Measurements from ENCODE around the gene SLC22A23. TPM values are rescaled to one million over a fixed set of nuclear protein-coding genes. Genes with fewer than 3 reads are reported as not detected.

Gene SLC22A23
- total and polyA plus RNA-seq, 2 experiments from 2014 or later: 6.1 to 38.3 TPM

DNA sequence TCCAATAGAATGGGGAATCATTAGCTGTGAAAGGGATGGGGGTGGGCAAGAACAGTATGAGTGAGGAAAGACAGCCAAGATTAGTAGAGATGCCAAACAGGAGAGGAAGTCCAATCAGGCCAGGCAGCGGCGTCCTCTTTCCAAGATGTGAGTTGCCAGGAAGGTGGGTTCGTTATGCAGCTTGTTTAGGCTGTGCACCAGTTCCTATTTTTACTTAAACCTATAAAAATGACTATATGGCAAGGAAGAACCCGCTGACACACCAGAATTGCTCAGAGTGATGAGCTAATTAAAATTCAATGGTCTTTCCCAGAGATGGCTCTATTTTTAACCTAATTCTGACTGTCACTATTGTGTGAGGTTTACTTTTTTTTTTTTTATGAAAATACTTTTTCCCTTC is 88.2 kb downstream of the SLC22A23 start:
- no peaks in the 10 kb centered on the region for H3K9me3 Mint-ChIP-seq
- no peaks in the 10 kb centered on the region for H3K27me3 ChIP-seq (ENCODE audit: insufficient read depth)
- H3K4me3 ChIP-seq: no peak overlapping the region
- H3K4me1 Mint-ChIP-seq: peaks cover 66% of the 10 kb centered on the region
- H3K9me2 ChIP-seq (ENCODE audit: insufficient read depth): no peaks in the 10 kb centered on the region
- TF ChIP-seq, protein P1, sequence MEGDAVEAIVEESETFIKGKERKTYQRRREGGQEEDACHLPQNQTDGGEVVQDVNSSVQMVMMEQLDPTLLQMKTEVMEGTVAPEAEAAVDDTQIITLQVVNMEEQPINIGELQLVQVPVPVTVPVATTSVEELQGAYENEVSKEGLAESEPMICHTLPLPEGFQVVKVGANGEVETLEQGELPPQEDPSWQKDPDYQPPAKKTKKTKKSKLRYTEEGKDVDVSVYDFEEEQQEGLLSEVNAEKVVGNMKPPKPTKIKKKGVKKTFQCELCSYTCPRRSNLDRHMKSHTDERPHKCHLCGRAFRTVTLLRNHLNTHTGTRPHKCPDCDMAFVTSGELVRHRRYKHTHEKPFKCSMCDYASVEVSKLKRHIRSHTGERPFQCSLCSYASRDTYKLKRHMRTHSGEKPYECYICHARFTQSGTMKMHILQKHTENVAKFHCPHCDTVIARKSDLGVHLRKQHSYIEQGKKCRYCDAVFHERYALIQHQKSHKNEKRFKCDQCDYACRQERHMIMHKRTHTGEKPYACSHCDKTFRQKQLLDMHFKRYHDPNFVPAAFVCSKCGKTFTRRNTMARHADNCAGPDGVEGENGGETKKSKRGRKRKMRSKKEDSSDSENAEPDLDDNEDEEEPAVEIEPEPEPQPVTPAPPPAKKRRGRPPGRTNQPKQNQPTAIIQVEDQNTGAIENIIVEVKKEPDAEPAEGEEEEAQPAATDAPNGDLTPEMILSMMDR (conservative IDR thresholded peaks at IDR 0.05; ENCODE audit: low read depth in 2 of 2): no peak
- TF ChIP-seq STAT1 (IDR thresholded peaks at IDR 0.05; ENCODE audit: unreplicated experiment) (no peak), EZH2phosphoT487 (IDR thresholded peaks at IDR 0.05; ENCODE audit: unreplicated experiment) (no peak), EZH2 (IDR thresholded peaks at IDR 0.05; ENCODE audit: low read depth, unreplicated experiment) (no peak), POLR2AphosphoS5 (IDR thresholded peaks at IDR 0.05; ENCODE audit: low read depth) (no peak), JUNB (IDR thresholded peaks at IDR 0.05; ENCODE audit: unreplicated experiment) (no peak), NANOG (IDR thresholded peaks at IDR 0.05; ENCODE audit: borderline replicate concordance) (no peak), CREB1 (CRISPR knock-in tag; IDR thresholded peaks at IDR 0.05; ENCODE audit: low read depth) (no peak), ZNF114 (CRISPR knock-in tag; IDR thresholded peaks at IDR 0.05) (no peak)
- TF ChIP-seq, protein P2, sequence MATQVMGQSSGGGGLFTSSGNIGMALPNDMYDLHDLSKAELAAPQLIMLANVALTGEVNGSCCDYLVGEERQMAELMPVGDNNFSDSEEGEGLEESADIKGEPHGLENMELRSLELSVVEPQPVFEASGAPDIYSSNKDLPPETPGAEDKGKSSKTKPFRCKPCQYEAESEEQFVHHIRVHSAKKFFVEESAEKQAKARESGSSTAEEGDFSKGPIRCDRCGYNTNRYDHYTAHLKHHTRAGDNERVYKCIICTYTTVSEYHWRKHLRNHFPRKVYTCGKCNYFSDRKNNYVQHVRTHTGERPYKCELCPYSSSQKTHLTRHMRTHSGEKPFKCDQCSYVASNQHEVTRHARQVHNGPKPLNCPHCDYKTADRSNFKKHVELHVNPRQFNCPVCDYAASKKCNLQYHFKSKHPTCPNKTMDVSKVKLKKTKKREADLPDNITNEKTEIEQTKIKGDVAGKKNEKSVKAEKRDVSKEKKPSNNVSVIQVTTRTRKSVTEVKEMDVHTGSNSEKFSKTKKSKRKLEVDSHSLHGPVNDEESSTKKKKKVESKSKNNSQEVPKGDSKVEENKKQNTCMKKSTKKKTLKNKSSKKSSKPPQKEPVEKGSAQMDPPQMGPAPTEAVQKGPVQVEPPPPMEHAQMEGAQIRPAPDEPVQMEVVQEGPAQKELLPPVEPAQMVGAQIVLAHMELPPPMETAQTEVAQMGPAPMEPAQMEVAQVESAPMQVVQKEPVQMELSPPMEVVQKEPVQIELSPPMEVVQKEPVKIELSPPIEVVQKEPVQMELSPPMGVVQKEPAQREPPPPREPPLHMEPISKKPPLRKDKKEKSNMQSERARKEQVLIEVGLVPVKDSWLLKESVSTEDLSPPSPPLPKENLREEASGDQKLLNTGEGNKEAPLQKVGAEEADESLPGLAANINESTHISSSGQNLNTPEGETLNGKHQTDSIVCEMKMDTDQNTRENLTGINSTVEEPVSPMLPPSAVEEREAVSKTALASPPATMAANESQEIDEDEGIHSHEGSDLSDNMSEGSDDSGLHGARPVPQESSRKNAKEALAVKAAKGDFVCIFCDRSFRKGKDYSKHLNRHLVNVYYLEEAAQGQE (IDR thresholded peaks at IDR 0.05; ENCODE audit: unreplicated experiment): no peak
- TF ChIP-seq, protein P3, sequence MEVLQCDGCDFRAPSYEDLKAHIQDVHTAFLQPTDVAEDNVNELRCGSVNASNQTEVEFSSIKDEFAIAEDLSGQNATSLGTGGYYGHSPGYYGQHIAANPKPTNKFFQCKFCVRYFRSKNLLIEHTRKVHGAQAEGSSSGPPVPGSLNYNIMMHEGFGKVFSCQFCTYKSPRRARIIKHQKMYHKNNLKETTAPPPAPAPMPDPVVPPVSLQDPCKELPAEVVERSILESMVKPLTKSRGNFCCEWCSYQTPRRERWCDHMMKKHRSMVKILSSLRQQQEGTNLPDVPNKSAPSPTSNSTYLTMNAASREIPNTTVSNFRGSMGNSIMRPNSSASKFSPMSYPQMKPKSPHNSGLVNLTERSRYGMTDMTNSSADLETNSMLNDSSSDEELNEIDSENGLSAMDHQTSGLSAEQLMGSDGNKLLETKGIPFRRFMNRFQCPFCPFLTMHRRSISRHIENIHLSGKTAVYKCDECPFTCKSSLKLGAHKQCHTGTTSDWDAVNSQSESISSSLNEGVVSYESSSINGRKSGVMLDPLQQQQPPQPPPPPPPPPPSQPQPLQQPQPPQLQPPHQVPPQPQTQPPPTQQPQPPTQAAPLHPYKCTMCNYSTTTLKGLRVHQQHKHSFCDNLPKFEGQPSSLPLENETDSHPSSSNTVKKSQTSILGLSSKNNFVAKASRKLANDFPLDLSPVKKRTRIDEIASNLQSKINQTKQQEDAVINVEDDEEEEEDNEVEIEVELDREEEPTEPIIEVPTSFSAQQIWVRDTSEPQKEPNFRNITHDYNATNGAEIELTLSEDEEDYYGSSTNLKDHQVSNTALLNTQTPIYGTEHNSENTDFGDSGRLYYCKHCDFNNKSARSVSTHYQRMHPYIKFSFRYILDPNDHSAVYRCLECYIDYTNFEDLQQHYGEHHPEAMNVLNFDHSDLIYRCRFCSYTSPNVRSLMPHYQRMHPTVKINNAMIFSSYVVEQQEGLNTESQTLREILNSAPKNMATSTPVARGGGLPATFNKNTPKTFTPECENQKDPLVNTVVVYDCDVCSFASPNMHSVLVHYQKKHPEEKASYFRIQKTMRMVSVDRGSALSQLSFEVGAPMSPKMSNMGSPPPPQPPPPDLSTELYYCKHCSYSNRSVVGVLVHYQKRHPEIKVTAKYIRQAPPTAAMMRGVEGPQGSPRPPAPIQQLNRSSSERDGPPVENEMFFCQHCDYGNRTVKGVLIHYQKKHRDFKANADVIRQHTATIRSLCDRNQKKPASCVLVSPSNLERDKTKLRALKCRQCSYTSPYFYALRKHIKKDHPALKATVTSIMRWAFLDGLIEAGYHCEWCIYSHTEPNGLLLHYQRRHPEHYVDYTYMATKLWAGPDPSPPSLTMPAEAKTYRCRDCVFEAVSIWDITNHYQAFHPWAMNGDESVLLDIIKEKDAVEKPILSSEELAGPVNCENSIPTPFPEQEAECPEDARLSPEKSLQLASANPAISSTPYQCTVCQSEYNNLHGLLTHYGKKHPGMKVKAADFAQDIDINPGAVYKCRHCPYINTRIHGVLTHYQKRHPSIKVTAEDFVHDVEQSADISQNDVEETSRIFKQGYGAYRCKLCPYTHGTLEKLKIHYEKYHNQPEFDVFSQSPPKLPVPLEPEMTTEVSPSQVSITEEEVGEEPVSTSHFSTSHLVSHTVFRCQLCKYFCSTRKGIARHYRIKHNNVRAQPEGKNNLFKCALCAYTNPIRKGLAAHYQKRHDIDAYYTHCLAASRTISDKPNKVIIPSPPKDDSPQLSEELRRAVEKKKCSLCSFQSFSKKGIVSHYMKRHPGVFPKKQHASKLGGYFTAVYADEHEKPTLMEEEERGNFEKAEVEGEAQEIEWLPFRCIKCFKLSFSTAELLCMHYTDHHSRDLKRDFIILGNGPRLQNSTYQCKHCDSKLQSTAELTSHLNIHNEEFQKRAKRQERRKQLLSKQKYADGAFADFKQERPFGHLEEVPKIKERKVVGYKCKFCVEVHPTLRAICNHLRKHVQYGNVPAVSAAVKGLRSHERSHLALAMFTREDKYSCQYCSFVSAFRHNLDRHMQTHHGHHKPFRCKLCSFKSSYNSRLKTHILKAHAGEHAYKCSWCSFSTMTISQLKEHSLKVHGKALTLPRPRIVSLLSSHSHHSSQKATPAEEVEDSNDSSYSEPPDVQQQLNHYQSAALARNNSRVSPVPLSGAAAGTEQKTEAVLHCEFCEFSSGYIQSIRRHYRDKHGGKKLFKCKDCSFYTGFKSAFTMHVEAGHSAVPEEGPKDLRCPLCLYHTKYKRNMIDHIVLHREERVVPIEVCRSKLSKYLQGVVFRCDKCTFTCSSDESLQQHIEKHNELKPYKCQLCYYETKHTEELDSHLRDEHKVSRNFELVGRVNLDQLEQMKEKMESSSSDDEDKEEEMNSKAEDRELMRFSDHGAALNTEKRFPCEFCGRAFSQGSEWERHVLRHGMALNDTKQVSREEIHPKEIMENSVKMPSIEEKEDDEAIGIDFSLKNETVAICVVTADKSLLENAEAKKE (CRISPR knock-in tag; IDR thresholded peaks at IDR 0.05): no peak
- no peak overlapping the region for H3K27ac ChIP-seq (ENCODE audit: low read depth)
- peaks cover 12% of the 10 kb centered on the region for H3K4me1 ChIP-seq (ENCODE audit: insufficient read depth)
- H3K36me3 Mint-ChIP-seq (ENCODE audit: low read depth): peaks cover 18% of the 10 kb centered on the region
- no peaks in the 10 kb centered on the region for H3F3A ChIP-seq (replicated peaks; ENCODE audit: low read depth)
- no peak for DNase-seq (ENCODE audit: low spot score)
- no peak overlapping the region for H3K4me3 Mint-ChIP-seq
- no peak for ATAC-seq
- peaks cover 4% of the 10 kb centered on the region for H3K27me3 Mint-ChIP-seq (ENCODE audit: insufficient read depth, low read depth, poor library complexity)
- H2AFZ ChIP-seq: no peak overlapping the region
- H3K36me3 ChIP-seq (ENCODE audit: insufficient read depth): no peaks in the 10 kb centered on the region
- no peak overlapping the region for H3K4me2 ChIP-seq
- peaks cover 30% of the 10 kb centered on the region for H3K79me2 ChIP-seq (replicated peaks; ENCODE audit: insufficient read depth)
- H3K27ac Mint-ChIP-seq: no peak overlapping the region
- peaks cover 5% of the 10 kb centered on the region; the same call in 1 of the 2 replicates for H4K20me1 ChIP-seq (replicated peaks; ENCODE audit: insufficient read depth)
